Fibroblast of the aortic adventitia (primary cell): ENCODE results near the gene NFKBIA. TPM values are rescaled to one million over a fixed set of nuclear protein-coding genes. Genes with fewer than 3 reads are reported as not detected.
"Not testable (repeated sequence)": the region's sequence is repeated elsewhere in the genome, so short reads cannot be mapped to it uniquely, and the experiment has no call there.

Source experiments
- DNase-seq: peaks from one replicate; pipeline ENCODE4 v3.0.0-alpha.2; 2010; ENCODE audit warnings: low read depth
- H3K4me3 ChIP-seq: 2 replicates; pipeline ENCODE4 v1.5.1; 2011; ENCODE audit warnings: low read depth, mild to moderate bottlenecking, control low read depth, low read length, moderate library complexity
- total RNA-seq: library from RNA; depleted of rRNA; stranded (reverse); fragments of >200 nt; gene quantifications from 2 replicates; pipeline ENCODE4 v1.2.3, GENCODE V29; 2012; ENCODE audit warnings: low replicate concordance
- TF ChIP-seq, protein P1 (sequence below): IDR thresholded peaks from 2 replicates; pipeline ENCODE4 v1.5.1; 2011; ENCODE audit warnings: mild to moderate bottlenecking, low read length, control low read depth, inconsistent platforms; ENCODE audit not compliant: insufficient read depth

The NFKBIA gene
- total RNA-seq, 1 donor, result 86.6 TPM

DNA sequence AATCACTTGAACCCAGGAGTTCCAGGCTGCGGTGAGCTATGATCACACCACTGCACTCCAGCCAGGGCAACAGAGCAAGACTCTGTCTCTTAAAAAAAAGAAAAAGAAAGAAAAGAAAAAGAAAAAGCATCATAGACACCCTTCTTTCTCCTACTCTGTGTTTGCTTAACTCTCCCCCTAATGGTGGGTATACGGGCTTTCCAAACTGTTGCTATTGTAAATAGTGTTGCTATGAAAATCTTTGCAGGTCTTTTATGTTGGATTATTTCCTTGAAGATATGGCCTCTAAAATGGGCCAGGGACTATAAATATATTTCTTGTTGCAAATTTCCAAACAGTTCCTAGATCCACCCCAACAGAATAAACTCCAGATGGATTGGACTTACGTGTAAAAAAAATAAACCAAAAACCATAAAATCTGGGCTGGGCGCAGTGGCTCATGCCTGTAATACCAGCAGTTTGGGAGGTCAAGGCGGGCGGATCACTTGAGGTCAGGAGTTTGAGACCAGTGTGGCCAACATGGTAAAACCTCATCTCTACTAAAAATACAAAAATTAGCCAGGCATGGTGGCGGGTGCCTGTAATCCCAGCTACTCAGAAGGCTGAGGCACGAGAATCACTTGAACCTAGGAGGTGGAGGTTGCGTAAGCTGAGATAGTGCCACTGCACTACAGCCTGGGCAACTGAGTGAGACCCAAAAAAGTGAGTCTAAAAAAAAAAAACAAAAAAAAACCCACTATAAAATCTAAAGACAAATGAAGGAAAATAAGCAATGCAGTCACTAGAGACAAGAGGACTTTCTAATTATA is 25.9 kb downstream of the NFKBIA start:
- TF ChIP-seq, protein P1, sequence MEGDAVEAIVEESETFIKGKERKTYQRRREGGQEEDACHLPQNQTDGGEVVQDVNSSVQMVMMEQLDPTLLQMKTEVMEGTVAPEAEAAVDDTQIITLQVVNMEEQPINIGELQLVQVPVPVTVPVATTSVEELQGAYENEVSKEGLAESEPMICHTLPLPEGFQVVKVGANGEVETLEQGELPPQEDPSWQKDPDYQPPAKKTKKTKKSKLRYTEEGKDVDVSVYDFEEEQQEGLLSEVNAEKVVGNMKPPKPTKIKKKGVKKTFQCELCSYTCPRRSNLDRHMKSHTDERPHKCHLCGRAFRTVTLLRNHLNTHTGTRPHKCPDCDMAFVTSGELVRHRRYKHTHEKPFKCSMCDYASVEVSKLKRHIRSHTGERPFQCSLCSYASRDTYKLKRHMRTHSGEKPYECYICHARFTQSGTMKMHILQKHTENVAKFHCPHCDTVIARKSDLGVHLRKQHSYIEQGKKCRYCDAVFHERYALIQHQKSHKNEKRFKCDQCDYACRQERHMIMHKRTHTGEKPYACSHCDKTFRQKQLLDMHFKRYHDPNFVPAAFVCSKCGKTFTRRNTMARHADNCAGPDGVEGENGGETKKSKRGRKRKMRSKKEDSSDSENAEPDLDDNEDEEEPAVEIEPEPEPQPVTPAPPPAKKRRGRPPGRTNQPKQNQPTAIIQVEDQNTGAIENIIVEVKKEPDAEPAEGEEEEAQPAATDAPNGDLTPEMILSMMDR, result no peak
- peak; percentile 77 for DNase-seq
- no peak overlapping the region for H3K4me3 ChIP-seq

DNA sequence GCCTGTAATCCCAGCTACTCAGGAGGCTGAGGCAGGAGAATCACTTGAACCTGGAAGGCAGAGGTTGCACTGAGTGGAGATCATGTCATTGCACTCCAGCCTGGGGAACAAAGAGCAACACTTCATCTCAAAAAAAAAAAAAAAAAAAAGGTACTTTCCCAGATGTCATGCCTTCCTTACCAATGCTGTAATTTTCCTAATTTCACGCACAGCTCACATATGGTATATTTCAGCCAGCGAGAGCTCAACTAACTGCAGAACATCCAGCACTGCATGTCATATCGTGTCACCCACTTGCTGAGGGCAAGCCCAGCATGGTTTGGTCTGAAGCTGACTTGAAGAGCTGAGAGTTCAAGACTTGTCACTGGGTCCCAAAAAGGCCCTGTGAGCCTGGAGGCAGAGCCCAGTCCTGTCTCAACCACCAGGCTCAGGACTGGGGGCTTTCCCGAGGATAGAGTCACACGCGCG is 29.0 kb downstream of the NFKBIA start:
- TF ChIP-seq, protein P1, result no peak
- H3K4me3 ChIP-seq, result no peak overlapping the region
- DNase-seq, result no peak

DNA sequence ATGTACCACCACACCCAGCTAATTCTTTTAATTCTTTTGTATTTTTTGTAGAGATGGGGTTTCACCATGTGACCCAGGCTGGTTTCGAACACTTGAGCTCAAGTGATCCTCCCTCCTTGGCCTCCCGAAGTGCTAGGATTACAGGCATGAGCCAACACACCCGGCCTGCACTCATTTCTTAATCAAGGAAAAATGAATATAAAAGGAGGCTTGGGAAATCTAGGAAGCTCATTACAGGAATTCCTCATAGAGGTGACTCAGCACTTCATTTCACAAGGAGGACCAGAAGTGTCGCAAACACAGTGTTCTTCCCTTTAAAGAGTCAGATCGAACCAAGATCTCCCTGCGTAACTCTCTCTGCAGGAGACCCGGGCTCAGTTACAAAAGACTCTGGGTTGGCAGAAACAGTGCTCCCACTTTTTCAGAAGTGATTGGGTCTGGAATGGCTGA is 30.3 kb downstream of the NFKBIA start:
- no peak overlapping the region for H3K4me3 ChIP-seq
- peak; percentile 99 for DNase-seq
- TF ChIP-seq, protein P1, result no peak

DNA sequence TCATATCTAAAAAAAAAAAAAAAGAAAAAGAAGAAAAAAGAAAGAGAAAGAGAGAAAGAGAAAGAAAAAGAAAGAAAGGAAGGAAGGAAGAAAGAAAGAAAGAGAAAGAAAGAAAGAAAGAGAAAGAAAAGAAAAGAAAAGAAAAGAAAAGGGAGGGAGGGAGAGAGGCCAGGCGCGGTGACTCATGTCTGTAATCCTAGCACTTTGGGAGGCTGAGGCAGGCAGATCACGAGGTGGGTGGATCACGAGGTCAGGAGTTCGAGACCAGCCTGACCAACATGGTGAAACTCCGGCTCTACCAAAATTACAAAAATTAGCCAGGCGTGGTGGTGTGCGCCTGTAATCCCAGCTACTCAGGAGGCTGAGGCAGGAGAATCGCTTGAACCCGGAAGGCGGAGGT is 31.3 kb downstream of the NFKBIA start:
- DNase-seq, H3K4me3 ChIP-seq: not testable (repeated sequence)

DNA sequence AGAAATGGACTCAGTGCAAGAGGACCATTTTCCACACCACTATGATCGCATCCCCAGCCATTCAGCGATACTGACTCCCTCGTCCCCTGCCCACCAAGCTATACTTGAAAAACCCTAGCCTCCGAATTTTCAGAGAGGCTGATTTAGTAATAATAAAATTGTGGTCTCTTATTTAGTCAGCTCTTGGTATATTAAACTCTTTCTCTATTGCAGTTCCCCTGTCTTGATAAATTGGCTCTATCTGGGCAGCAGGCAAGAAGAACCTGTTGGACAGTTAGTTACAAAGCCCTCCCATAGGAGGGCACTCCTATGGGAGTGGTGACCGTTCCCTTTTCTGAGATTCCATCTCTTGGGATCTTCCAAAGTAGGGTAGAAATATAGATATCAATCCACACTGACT is 33.6 kb downstream of the NFKBIA start:
- DNase-seq, result no peak
- no peak overlapping the region for H3K4me3 ChIP-seq
- TF ChIP-seq, protein P1, result no peak

DNA sequence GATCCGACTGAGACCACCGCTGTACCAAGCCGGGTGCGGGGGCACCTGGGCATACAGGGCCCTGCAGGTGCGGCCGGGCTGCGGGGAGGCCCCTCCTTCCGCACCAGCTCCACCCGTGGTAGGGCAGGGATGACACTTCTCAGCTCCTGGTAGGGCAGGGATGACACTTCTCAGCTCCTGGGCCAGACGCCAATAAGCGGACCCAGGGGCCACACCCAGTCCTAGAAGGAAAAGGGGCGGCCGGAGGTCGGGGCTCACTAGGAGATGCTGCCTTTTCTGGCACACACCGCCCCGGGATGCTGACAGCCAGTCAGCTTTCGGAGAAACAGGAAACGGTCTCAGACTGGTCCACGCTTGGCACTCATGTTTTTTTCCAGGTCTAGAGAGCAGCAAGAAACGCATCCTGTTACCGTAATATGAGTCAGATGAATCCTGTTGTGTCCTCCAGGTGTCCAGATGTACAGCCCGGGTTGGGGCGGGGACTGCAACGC is 34.8 kb downstream of the NFKBIA start:
- TF ChIP-seq, protein P1, result no peak
- no peak overlapping the region for H3K4me3 ChIP-seq
- DNase-seq, result no peak

DNA sequence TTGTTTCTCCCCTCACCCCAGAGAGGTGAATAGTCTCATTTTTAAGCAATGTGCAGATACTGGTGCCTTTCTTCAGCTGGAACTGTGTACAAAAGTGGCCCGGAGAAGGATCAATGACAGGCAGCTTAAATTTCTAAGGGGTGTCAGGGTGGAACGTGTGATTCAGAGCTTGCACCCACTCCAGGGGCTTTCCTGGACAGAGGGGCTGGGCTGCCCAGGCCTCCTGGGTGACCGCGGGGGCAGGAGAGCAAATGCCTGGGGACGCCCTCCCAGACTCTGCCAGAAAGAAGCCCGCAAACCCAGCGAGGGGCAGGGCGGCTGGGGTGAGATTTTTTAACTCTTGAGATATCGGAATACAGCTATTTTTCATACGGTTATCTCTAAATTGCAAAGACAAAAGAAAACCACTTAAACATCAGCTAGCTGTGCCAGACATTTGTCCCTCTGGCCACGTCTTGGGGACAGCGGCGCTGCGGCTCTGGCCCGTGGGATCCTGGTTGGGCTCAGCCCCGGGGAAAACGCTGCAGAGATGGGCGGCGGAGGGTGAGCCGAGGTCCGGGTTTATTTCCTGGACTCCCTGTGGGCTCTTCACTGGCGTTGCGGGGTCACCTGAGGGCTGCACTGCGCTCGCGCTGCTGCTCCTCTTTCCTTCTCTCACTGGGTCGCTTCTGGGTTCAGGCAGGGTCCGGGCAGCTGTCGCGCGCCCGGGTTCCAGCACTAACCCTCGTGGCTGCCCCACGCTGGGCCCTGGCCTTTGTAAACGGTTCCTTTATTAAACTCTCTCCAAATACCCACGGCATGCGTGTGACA is 35.8 kb downstream of the NFKBIA start:
- TF ChIP-seq, protein P1, result no peak

More for the DNA sequence above, 35.8 kb downstream of the NFKBIA start:
- DNase-seq, result no peak
- H3K4me3 ChIP-seq, result no peak overlapping the region
